Neural cell (in vitro differentiated cells): ENCODE results near the gene PACS1. TPM values are rescaled to one million over a fixed set of nuclear protein-coding genes. Genes with fewer than 3 reads are reported as not detected.

ENCODE experiments used
- H2AFZ ChIP-seq: fragments of 200-600, 300-800 bp; sonication (generic), shearing (Covaris generic); 2 replicates; pipeline ENCODE4 v1.6.0; 2014; ENCODE audit warnings: low read depth, mild to moderate bottlenecking, antibody characterized with exemption, low read length, moderate library complexity
- H3F3A ChIP-seq: fragments of 200-600 bp; shearing (Covaris generic); 2 replicates; pipeline ENCODE4 v1.6.1; 2016; ENCODE audit warnings: mild to moderate bottlenecking, moderate library complexity, mixed read lengths, antibody characterized with exemption, low read length; ENCODE audit not compliant: insufficient read depth, poor library complexity, severe bottlenecking
- H3K27ac ChIP-seq: fragments of 200-600, 300-800 bp; sonication (generic), shearing (Covaris generic); 2 replicates; pipeline ENCODE4 v1.5.1; 2014; ENCODE audit warnings: mild to moderate bottlenecking, low read length, moderate library complexity
- H3K27me3 ChIP-seq: fragments of 300-800, 200-600 bp; sonication (generic), shearing (Covaris generic); 2 replicates; pipeline ENCODE4 v1.6.0; 2014; ENCODE audit warnings: mild to moderate bottlenecking, low read depth, low read length, moderate library complexity; ENCODE audit not compliant: insufficient read depth
- H3K36me3 ChIP-seq: fragments of 300-800, 200-600 bp; sonication (generic), shearing (Covaris generic); 2 replicates; pipeline ENCODE4 v1.5.1; 2014; ENCODE audit warnings: mild to moderate bottlenecking, antibody characterized with exemption, low read length, moderate library complexity; ENCODE audit not compliant: insufficient read depth
- H3K4me2 ChIP-seq: fragments of 300-800, 200-600 bp; sonication (generic), shearing (Covaris generic); 2 replicates; pipeline ENCODE4 v1.6.0; 2014; ENCODE audit warnings: mild to moderate bottlenecking, low read length
- H3K4me3 ChIP-seq: fragments of 300-800, 200-600 bp; sonication (generic), shearing (Covaris generic); 2 replicates; pipeline ENCODE4 v1.5.1; 2014; ENCODE audit warnings: mild to moderate bottlenecking, low read length, moderate library complexity
- H3K79me2 ChIP-seq: fragments of 200-600 bp; shearing (Covaris generic); replicated peaks from 2 replicates; pipeline ENCODE4 v1.6.0; 2014; ENCODE audit warnings: mild to moderate bottlenecking, low read length, moderate library complexity; ENCODE audit not compliant: insufficient read depth
- H3K9ac ChIP-seq: fragments of 300-800, 200-600 bp; sonication (generic), shearing (Covaris generic); 2 replicates; pipeline ENCODE4 v1.6.1; 2016; ENCODE audit warnings: mild to moderate bottlenecking, low read length, mixed read lengths
- H3K9me2 ChIP-seq: fragments of 200-600 bp; shearing (Covaris generic); 2 replicates; pipeline ENCODE4 v1.6.1; 2016; ENCODE audit warnings: mild to moderate bottlenecking, low read length, mixed read lengths; ENCODE audit not compliant: insufficient read depth
- H3K9me3 ChIP-seq: fragments of 200-600, 300-800 bp; sonication (generic), shearing (Covaris generic); 2 replicates; pipeline ENCODE4 v1.6.1; 2016; ENCODE audit warnings: mild to moderate bottlenecking, mixed run types, low read length, moderate library complexity, mixed read lengths
- H4K20me1 ChIP-seq: fragments of 200-600 bp; shearing (Covaris generic); 2 replicates; pipeline ENCODE4 v1.6.1; 2016; ENCODE audit warnings: mild to moderate bottlenecking, mixed run types; ENCODE audit not compliant: insufficient read depth
- EP300 ChIP-seq: fragments of 450-650 bp; conservative IDR thresholded peaks from 2 replicates; pipeline ENCODE4 v1.6.1; 2014; ENCODE audit warnings: antibody characterized with exemption, mild to moderate bottlenecking, moderate library complexity; ENCODE audit not compliant: poor library complexity, severe bottlenecking
- EZH2 ChIP-seq: fragments of 200-600, 300-800 bp; shearing (Covaris generic), sonication (generic); IDR thresholded peaks from 2 replicates; pipeline ENCODE4 v1.6.1; 2014; ENCODE audit warnings: antibody characterized with exemption, low read length, borderline replicate concordance, mild to moderate bottlenecking; ENCODE audit not compliant: insufficient read depth, poor library complexity, severe bottlenecking
- MXI1 ChIP-seq: fragments of 450-650 bp; conservative IDR thresholded peaks from 2 replicates; pipeline ENCODE4 v1.6.1; 2014; ENCODE audit warnings: antibody characterized with exemption, mild to moderate bottlenecking; ENCODE audit not compliant: poor library complexity, severe bottlenecking
- POLR2AphosphoS5 ChIP-seq: IDR thresholded peaks from 2 replicates; pipeline ENCODE4 v1.6.1; 2012
- RAD21 ChIP-seq: fragments of 450-650 bp; conservative IDR thresholded peaks from 2 replicates; pipeline ENCODE4 v1.6.1; 2014; ENCODE audit warnings: antibody characterized with exemption, mild to moderate bottlenecking, moderate library complexity
- SMC3 ChIP-seq: fragments of 450-650 bp; conservative IDR thresholded peaks from 2 replicates; pipeline ENCODE4 v1.6.1; 2014; ENCODE audit warnings: antibody characterized with exemption, mild to moderate bottlenecking, moderate library complexity; ENCODE audit not compliant: poor library complexity
- TAF1 ChIP-seq: IDR thresholded peaks from 2 replicates; pipeline ENCODE4 v1.6.1; 2012; ENCODE audit warnings: low read depth
- polyA plus RNA-seq: library from polyadenylated mRNA; depleted of rRNA; stranded (reverse); fragments of >200 nt; gene quantifications from 2 replicates; pipeline ENCODE4 v1.2.3, GENCODE V29; 2014
- TF ChIP-seq, protein P1 (sequence below): fragments of 450-650 bp; IDR thresholded peaks from 2 replicates; pipeline ENCODE4 v1.5.1; 2014; ENCODE audit warnings: antibody characterized with exemption, mild to moderate bottlenecking, moderate library complexity; ENCODE audit not compliant: poor library complexity, severe bottlenecking
- TF ChIP-seq, protein P2 (sequence below): IDR thresholded peaks from 2 replicates; pipeline ENCODE4 v1.6.1; 2012; ENCODE audit warnings: borderline replicate concordance

PACS1 gene
- polyA plus RNA-seq, 1 donor from 2014 or later: 14.4 TPM

DNA sequence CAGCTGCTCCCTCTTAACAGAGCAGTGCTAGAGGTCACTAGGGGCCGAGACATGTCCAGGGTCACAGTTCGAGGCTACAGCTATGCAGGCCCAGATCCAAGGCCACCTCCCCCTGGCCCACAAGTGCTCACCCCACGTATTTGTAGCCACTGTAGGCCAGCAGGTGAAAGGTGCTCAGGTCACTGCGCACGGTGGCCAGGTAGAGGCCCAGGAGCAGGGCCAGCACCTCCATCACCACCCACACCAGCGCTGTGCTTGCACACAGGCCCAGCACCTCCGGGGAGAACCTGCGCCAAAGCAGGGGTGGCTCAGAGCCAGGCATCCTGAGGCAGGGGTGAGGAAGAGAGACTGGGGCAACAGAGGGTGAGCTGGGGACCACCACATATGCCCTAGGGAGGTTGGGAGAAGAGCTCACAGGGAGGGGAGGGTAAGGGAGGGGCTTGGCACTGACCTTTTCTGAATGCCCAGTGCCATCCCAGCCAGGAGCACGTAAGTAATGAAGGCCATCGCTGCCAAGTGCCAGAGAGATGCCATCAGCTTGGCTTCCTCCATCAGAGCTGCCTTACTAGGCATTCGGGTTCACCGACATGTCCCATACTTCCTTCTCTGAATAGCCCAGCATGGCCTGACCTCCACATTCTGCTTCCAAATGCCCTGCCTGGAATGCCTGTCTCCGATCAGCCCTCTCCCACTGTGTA lies 215.3 kb downstream of the PACS1 start:
- Histone ChIP-seq H2AFZ (no peak overlapping the region), H3K36me3 (no peaks in the 10 kb centered on the region), H3F3A (no peaks in the 10 kb centered on the region), H3K4me2 (no peak overlapping the region), H3K79me2 (peaks cover 49% of the 10 kb centered on the region), H3K9me3 (no peaks in the 10 kb centered on the region), H3K4me3 (no peak overlapping the region), H3K9ac (no peak overlapping the region), H4K20me1 (peaks cover 8% of the 10 kb centered on the region), H3K27me3 (peaks cover 4% of the 10 kb centered on the region), H3K9me2 (no peaks in the 10 kb centered on the region), H3K27ac (no peak overlapping the region)
- TF ChIP-seq TAF1 (no peak), POLR2AphosphoS5 (no peak), SMC3 (no peak), MXI1 (no peak), RAD21 (no peak), EP300 (no peak), EZH2 (no peak)
- TF ChIP-seq, protein P1, sequence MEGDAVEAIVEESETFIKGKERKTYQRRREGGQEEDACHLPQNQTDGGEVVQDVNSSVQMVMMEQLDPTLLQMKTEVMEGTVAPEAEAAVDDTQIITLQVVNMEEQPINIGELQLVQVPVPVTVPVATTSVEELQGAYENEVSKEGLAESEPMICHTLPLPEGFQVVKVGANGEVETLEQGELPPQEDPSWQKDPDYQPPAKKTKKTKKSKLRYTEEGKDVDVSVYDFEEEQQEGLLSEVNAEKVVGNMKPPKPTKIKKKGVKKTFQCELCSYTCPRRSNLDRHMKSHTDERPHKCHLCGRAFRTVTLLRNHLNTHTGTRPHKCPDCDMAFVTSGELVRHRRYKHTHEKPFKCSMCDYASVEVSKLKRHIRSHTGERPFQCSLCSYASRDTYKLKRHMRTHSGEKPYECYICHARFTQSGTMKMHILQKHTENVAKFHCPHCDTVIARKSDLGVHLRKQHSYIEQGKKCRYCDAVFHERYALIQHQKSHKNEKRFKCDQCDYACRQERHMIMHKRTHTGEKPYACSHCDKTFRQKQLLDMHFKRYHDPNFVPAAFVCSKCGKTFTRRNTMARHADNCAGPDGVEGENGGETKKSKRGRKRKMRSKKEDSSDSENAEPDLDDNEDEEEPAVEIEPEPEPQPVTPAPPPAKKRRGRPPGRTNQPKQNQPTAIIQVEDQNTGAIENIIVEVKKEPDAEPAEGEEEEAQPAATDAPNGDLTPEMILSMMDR: no peak
- TF ChIP-seq, protein P2, sequence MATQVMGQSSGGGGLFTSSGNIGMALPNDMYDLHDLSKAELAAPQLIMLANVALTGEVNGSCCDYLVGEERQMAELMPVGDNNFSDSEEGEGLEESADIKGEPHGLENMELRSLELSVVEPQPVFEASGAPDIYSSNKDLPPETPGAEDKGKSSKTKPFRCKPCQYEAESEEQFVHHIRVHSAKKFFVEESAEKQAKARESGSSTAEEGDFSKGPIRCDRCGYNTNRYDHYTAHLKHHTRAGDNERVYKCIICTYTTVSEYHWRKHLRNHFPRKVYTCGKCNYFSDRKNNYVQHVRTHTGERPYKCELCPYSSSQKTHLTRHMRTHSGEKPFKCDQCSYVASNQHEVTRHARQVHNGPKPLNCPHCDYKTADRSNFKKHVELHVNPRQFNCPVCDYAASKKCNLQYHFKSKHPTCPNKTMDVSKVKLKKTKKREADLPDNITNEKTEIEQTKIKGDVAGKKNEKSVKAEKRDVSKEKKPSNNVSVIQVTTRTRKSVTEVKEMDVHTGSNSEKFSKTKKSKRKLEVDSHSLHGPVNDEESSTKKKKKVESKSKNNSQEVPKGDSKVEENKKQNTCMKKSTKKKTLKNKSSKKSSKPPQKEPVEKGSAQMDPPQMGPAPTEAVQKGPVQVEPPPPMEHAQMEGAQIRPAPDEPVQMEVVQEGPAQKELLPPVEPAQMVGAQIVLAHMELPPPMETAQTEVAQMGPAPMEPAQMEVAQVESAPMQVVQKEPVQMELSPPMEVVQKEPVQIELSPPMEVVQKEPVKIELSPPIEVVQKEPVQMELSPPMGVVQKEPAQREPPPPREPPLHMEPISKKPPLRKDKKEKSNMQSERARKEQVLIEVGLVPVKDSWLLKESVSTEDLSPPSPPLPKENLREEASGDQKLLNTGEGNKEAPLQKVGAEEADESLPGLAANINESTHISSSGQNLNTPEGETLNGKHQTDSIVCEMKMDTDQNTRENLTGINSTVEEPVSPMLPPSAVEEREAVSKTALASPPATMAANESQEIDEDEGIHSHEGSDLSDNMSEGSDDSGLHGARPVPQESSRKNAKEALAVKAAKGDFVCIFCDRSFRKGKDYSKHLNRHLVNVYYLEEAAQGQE: no peak

DNA sequence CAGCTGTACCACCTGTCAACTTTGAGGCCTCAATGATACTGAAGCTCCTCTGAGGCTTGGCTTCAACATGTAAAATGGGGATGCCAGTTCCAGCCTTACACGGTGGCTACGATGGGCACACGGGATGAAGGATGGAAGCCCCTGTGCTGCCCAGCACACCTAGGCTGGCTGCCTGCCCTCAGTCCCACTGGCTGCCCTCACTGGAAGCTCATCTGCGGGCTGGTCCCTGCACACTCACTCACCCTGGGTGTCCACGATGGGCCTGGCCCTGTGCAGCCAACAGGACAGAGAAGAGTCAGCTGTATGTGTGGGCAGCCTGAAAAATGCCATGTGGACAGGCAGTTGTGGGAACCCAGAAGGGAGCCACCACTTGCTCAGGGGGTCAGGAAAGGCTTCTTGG lies 216.6 kb downstream of the PACS1 start:
- no peaks in the 10 kb centered on the region for H3K9me3 ChIP-seq
- peaks cover 8% of the 10 kb centered on the region for H4K20me1 ChIP-seq
- H3K79me2 ChIP-seq: peaks cover 36% of the 10 kb centered on the region
- H3K27ac ChIP-seq: no peak overlapping the region
- H3K4me2 ChIP-seq: no peak overlapping the region
- TF ChIP-seq, protein P1: no peak
- no peak for TF ChIP-seq MXI1
- TF ChIP-seq, protein P2: no peak
- no peak for TF ChIP-seq EZH2
- no peak for TF ChIP-seq EP300
- TF ChIP-seq SMC3: no peak
- no peaks in the 10 kb centered on the region for H3K36me3 ChIP-seq
- no peak overlapping the region for H3K4me3 ChIP-seq
- no peak overlapping the region for H2AFZ ChIP-seq
- peaks cover 16% of the 10 kb centered on the region for H3K27me3 ChIP-seq
- no peaks in the 10 kb centered on the region for H3F3A ChIP-seq
- H3K9me2 ChIP-seq: no peaks in the 10 kb centered on the region
- peak overlapping the region; percentile 9 for H3K9ac ChIP-seq
